Natural killer cell treated with Interleukin-12 subunit alpha and Interleukin-12 subunit beta and Interleukin-15 and Interleukin-18, amount 100 ng/mL, for 72 hours (primary cell): ENCODE results near the gene VOPP1. TPM values are rescaled to one million over a fixed set of nuclear protein-coding genes. Genes with fewer than 3 reads are reported as not detected.
"Not testable (repeated sequence)": the region's sequence is repeated elsewhere in the genome, so short reads cannot be mapped to it uniquely, and the experiment has no call there.

Experiments used
- ATAC-seq, 2 donors: fragments of 150-1000 bp; cut with Tn5 transposase in 1 of 2; sonication (Bioruptor Pico), chemical (Tn5 transposase) in 1 of 2; 2 replicates each; pipeline ENCODE4 v1.10.0; 2021
- DNase-seq: peaks from one replicate; pipeline ENCODE4 v3.0.0; 2022; ENCODE audit warnings: low spot score
- H3K27ac Mint-ChIP-seq, 2 donors: 1 replicate in 1 of 2; 2 replicates in 1 of 2; pipeline ENCODE4 v1.8.0; 2022; ENCODE audit warnings: mixed read lengths in 2 of 2, mild to moderate bottlenecking in 1 of 2, moderate library complexity in 1 of 2
- H3K27me3 Mint-ChIP-seq, 2 donors: 1 replicate in 1 of 2; 2 replicates in 1 of 2; pipeline ENCODE4 v1.8.0; 2022; ENCODE audit warnings: mixed read lengths in 2 of 2
- H3K36me3 Mint-ChIP-seq: one replicate; pipeline ENCODE4 v1.8.0; 2022; ENCODE audit warnings: mixed read lengths
- H3K4me1 Mint-ChIP-seq, 2 donors: 1 replicate in 1 of 2; 2 replicates in 1 of 2; pipeline ENCODE4 v1.8.0; 2022; ENCODE audit warnings: low read depth in 2 of 2, mixed read lengths in 2 of 2, mild to moderate bottlenecking in 1 of 2
- H3K4me3 Mint-ChIP-seq: one replicate; pipeline ENCODE4 v1.8.0; 2022; ENCODE audit warnings: mixed read lengths
- H3K9me3 Mint-ChIP-seq: 2 replicates; pipeline ENCODE4 v1.8.0; 2022; ENCODE audit warnings: mixed read lengths
- total RNA-seq, 2 donors: library from RNA; stranded (reverse); gene quantifications; one replicate each; pipeline ENCODE4 v1.2.3, GENCODE V29; 2022

The VOPP1 gene
- total RNA-seq, 2 donors from 2014 or later = 204 to 244 TPM

DNA sequence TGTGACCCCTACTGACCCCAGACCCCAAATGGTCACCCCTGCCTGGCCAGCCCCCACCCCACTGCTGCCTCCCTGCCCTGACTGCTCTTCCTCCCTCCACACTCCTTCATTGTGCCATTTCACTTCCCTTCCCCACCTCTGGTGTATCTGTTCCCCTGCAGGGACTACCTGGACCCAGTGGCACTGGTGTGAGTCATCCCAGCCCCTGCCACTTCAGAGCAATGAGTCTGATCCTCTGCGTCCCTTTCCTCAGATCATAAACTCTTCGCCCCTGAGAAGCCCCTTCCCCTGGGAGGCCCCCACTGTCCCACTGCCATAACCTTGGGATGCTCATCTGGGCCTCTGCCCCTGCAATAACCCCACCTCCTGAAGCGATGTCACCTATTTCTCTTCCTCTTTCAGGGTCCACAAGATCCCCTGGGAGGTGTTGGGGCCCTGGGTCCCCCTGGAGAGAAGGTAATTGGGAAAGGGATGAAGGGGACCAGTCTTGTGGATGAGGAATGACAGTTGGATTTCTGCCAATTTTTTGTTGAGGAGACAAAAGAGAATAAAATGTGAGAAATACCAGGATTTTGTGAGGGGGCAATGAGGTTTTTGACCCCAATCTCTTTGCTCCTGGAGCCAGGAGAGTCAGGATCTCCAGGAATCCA, 19.1 kb upstream of the VOPP1 start:
- no peak overlapping the region for H3K4me3 Mint-ChIP-seq
- no peak for ATAC-seq

DNA sequence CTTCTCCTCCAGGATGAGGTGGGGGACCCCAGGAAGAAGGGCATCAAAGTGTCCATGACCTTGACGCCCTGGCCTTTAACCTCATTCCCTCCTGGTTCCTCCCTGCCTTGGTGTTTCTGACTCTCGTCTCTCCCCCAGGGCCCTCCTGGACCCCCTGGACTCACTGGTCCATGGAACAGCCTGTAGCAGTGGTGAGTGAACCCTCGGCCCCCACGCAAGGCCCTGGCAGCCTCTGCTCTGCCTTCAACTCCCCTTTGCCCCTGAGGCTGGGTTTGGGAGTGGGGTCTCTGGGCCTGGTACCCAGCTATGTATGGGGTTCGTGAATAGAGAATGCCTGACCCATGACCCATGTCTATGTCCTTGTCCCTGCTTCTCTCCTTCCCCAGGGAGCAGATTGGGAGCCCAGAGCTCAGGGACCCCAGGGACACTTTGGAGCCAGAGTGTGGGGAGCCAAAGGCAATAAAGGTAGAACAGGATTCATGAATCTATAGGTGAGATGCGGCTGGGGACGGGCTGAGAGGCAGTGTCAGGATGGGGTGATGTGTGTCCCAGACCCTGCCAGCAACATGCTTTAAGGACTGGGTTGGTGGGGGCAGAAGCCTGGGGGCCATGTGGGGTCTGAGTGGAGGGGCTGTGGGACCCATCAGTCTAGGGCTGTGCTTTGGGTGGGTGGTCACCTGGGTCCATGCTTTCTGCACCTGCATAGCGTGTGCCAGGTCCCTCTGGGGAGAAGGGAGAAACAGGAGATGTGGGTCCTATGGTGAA, 18.4 kb upstream of the VOPP1 start:
- DNase-seq = no peak
- H3K9me3 Mint-ChIP-seq = no peaks in the 10 kb centered on the region
- H3K27me3 Mint-ChIP-seq = no peaks in the 10 kb centered on the region
- H3K27ac Mint-ChIP-seq = peak overlapping the region in 1 of 2 donors; percentile 57
- H3K4me3 Mint-ChIP-seq = no peak overlapping the region
- ATAC-seq = no peak
- no peaks in the 10 kb centered on the region for H3K36me3 Mint-ChIP-seq
- H3K4me1 Mint-ChIP-seq = peaks cover 0 to 23% of the 10 kb centered on the region in 2 donors

More for the DNA sequence above, 19.1 kb upstream of the VOPP1 start:
- peak overlapping the region in 1 of 2 donors; percentile 57 for H3K27ac Mint-ChIP-seq
- H3K36me3 Mint-ChIP-seq = no peaks in the 10 kb centered on the region
- H3K4me1 Mint-ChIP-seq = peaks cover 0 to 22% of the 10 kb centered on the region in 2 donors
- no peaks in the 10 kb centered on the region for H3K9me3 Mint-ChIP-seq
- no peak for DNase-seq
- H3K27me3 Mint-ChIP-seq = no peaks in the 10 kb centered on the region

GRCh38 chr7:55589905-55590304, 17.6 kb upstream of the VOPP1 start:
- Mint-ChIP-seq H3K4me1 (peaks cover 0 to 23% of the 10 kb centered on the region in 2 donors), H3K27ac (peak overlapping the region in 1 of 2 donors; percentile 57), H3K36me3 (no peaks in the 10 kb centered on the region), H3K9me3 (no peaks in the 10 kb centered on the region), H3K4me3 (no peak overlapping the region), H3K27me3 (no peaks in the 10 kb centered on the region)
- ATAC-seq (no peak), DNase-seq (no peak)

GRCh38 chr7:55588976-55589604, 16.8 kb upstream of the VOPP1 start:
- Mint-ChIP-seq H3K9me3 (no peaks in the 10 kb centered on the region), H3K27ac (peak overlapping the region in 1 of 2 donors; percentile 57), H3K27me3 (no peaks in the 10 kb centered on the region), H3K4me1 (peaks cover 0 to 23% of the 10 kb centered on the region in 2 donors), H3K4me3 (no peak overlapping the region), H3K36me3 (no peaks in the 10 kb centered on the region)
- ATAC-seq (no peak), DNase-seq (no peak)

DNA sequence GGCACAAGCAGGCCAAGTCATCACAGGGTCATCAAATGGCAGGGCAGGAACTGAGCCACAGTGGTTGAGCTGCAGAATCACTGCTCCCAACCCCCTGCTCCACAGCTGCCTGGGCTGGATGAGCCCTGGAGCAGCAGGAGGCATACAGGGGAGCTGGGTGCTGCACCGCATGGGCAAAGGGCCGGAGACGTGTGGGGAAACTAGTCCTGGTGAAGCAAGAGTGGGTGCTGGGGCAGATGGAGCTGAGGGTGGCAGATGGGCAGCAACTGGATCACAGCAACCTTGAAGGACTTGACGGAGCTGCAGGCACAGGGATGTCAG, 16.0 kb upstream of the VOPP1 start:
- H3K36me3 Mint-ChIP-seq = no peaks in the 10 kb centered on the region
- H3K4me3 Mint-ChIP-seq = no peak overlapping the region
- DNase-seq (no peak), ATAC-seq (peak in 1 of 2 donors; percentile 3)
- peaks cover 0 to 19% of the 10 kb centered on the region in 2 donors for H3K4me1 Mint-ChIP-seq
- H3K9me3 Mint-ChIP-seq = no peaks in the 10 kb centered on the region
- peaks cover 0 to 4% of the 10 kb centered on the region in 2 donors for H3K27me3 Mint-ChIP-seq
- peak overlapping the region in 1 of 2 donors; percentile 58 for H3K27ac Mint-ChIP-seq

GRCh38 chr7:55587687-55588378, 15.5 kb upstream of the VOPP1 start:
- no peaks in the 10 kb centered on the region for H3K9me3 Mint-ChIP-seq
- H3K4me3 Mint-ChIP-seq = no peak overlapping the region
- ATAC-seq = no peak
- peak overlapping the region in 1 of 2 donors; percentile 58 for H3K27ac Mint-ChIP-seq
- peaks cover 0 to 16% of the 10 kb centered on the region in 2 donors for H3K4me1 Mint-ChIP-seq
- H3K36me3 Mint-ChIP-seq = no peaks in the 10 kb centered on the region
- H3K27me3 Mint-ChIP-seq = peaks cover 0 to 8% of the 10 kb centered on the region in 2 donors
- no peak for DNase-seq

DNA sequence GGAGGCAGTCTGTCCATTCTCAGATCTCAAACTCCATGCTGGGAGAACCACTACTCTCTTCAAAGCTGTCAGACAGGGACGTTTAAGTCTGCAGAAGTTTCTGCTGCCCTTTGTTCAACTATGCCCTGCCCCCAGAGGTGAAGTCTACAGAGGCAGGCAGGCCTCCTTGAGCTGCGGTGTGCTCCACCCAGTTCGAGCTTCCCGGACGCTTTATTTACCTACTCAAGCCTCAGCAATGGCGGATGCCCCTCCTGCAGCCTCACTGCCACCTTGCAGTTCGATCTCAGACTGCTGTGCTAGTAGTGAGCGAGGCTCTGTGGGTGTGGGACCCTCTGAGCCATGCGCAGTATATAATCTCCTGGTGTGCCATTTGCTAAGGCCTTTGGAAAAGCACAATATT, 10.4 kb upstream of the VOPP1 start:
- Mint-ChIP-seq H3K4me1 (peaks cover 5 to 14% of the 10 kb centered on the region in 2 donors), H3K27ac (peak overlapping the region in 1 of 2 donors; percentile 52), H3K27me3 (peaks cover 7 to 21% of the 10 kb centered on the region in 2 donors)
- DNase-seq, H3K36me3 Mint-ChIP-seq, H3K4me3 Mint-ChIP-seq, H3K9me3 Mint-ChIP-seq, ATAC-seq: not testable (repeated sequence)

DNA sequence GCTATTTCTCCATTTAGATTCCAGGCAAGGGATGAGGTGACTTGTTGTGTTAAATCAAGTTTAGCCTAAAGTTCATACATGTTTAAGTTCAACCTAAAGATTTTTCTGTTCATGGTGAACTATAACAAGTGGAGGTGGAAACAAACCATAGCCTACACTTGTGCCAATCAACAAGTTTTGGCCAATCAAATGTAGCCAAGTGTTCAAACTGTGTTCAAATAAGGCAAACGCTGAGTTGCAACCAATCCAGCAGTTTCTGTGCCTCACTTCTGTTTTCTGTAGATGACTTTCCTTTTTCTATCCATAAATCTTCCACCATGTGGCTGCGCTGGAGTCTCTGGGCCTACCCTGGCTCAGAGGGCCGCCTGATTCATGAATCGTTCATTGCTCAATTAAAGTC, 4.5 kb upstream of the VOPP1 start:
- DNase-seq (no peak), ATAC-seq (no peak)
- H3K4me1 Mint-ChIP-seq = peaks cover 33 to 39% of the 10 kb centered on the region in 2 donors
- no peak overlapping the region for H3K27ac Mint-ChIP-seq
- H3K4me3 Mint-ChIP-seq = no peak overlapping the region
- H3K9me3 Mint-ChIP-seq = peaks cover 2% of the 10 kb centered on the region
- peaks cover 2% of the 10 kb centered on the region for H3K36me3 Mint-ChIP-seq
- H3K27me3 Mint-ChIP-seq = peaks cover 7 to 9% of the 10 kb centered on the region in 2 donors

DNA sequence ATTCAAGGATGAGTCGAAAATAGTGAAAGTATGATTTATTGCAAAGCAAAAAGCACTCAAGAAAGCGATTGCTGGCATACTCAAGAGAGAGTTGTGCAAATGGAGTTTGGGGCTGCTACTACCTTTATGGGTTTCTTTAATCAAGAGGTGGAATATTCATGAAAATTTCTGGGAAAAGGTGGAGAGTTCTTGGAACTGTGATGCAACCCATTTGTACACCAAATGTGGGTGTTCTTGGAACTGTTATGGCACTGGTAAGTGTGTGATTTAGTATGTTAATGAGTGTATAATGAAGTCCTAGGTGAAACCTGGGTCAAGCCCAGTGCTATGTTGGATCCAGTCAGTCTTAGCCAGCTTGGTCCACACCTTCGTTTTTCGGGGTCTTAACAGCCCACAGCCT, 3.4 kb upstream of the VOPP1 start:
- DNase-seq (no peak), ATAC-seq (no peak)
- H3K4me1 Mint-ChIP-seq = peaks cover 37 to 38% of the 10 kb centered on the region in 2 donors
- peaks cover 4 to 7% of the 10 kb centered on the region in 2 donors for H3K27me3 Mint-ChIP-seq
- H3K9me3 Mint-ChIP-seq = peaks cover 2% of the 10 kb centered on the region
- peak overlapping the region; percentile 42 to 85 for H3K27ac Mint-ChIP-seq
- peak overlapping the region; percentile 24 for H3K4me3 Mint-ChIP-seq
- peaks cover 5% of the 10 kb centered on the region for H3K36me3 Mint-ChIP-seq

DNA sequence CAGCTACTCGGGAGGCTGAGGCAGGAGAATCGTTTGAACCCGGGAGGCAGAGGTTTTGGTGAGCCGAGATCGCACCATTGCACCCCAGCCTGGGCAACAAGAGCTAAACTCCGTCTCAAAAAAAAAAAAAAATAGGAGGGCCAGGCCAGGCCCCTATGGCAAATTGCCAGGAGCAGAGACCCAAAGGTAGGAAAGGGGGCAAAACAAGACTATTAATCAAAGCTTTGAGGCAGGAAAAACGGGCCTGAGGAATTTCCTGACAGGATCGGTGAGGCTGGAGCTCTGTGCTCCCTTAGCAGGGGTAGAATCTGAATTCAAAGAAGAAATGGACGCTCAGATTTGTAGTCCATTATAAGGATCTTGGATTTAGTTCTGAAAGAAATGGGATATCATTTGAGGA, 2.8 kb upstream of the VOPP1 start:
- DNase-seq = no peak
- no peak for ATAC-seq
- Mint-ChIP-seq H3K4me1 (peaks cover 38 to 41% of the 10 kb centered on the region in 2 donors), H3K9me3 (peaks cover 2% of the 10 kb centered on the region), H3K27me3 (peaks cover 2 to 3% of the 10 kb centered on the region in 2 donors), H3K4me3 (peak overlapping the region; percentile 24), H3K36me3 (peaks cover 10% of the 10 kb centered on the region), H3K27ac (peak overlapping the region; percentile 42 to 85)

DNA sequence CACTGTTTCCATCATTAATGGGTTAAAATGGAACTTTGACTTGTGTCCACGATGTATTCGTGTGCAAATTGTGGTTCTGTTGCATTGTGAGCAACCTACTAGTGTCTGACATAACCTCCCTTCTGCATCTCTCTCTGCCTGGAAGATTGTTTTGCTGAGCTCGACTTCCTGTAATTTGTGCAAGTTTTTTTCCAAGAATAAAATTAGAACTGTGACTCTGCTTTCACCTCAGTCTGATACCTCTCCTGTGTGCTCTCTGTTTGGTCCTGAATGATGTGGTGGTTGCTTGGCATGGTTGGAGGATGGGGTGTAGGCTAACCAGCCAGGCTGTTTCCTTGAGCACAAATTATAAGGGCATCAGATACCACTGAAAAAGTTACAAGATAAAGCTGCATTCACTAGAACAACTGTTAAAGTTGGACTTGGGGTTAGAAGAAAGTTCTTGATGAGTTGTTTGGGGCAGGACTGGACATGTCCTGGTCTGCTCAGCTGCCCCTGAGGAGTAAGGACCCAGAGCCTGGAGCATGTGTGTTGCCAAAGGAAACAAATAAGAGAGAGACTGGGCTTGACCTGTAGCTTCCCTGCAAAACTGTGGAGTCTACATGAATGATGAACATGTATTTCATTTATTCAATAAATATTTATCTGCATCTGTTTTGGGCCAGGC, 1.9 kb upstream of the VOPP1 start:
- Mint-ChIP-seq H3K4me3 (peak overlapping the region; percentile 85), H3K27me3 (no peaks in the 10 kb centered on the region), H3K36me3 (peaks cover 11% of the 10 kb centered on the region), H3K27ac (peak overlapping the region; percentile 60 to 85), H3K4me1 (peaks cover 46 to 48% of the 10 kb centered on the region in 2 donors), H3K9me3 (peaks cover 2% of the 10 kb centered on the region)
- no peak for ATAC-seq
- no peak for DNase-seq

DNA sequence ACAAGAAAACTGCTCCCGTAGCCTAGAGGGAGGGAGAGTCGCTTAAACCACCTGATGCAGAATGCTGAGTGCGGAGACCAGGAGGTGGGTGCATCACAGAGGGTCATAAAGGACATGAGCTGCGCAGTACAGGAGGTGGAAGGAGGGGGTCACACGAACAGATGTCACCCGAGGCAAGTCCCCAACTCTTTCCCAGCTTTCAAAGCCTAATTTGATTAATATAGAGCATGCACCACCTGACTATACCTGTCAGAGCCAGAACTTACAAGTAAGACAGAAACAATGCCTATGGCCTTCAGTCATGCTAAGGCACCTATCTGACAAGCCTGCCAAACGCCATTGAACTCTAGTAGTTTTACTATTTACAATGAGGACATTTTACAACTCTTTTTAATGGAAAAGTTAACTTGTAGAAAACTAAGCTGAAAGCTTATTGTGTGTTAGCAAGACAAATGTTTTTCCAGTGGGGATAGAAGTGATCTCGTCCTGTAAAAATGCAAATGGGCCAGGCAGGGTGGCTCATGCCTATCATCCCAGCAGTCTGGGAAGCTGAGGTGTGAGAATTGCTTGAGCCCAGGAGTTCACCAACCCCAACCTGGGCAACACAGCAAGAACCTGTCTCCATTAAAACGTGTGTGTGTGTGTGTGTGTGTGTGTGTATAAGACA, 1.1 kb upstream of the VOPP1 start:
- peaks cover 54 to 56% of the 10 kb centered on the region in 2 donors for H3K4me1 Mint-ChIP-seq
- no peak for DNase-seq
- no peak for ATAC-seq
- H3K4me3 Mint-ChIP-seq = peak overlapping the region; percentile 85
- H3K27ac Mint-ChIP-seq = peak overlapping the region; percentile 60 to 85
- peaks cover 11% of the 10 kb centered on the region for H3K36me3 Mint-ChIP-seq
- H3K9me3 Mint-ChIP-seq = peaks cover under 1% of the 10 kb centered on the region
- H3K27me3 Mint-ChIP-seq = no peaks in the 10 kb centered on the region
